Type B pancreatic cell (in vitro differentiated cells): ENCODE measurements around the gene ZNF423. TPM values are rescaled to one million over a fixed set of nuclear protein-coding genes. Genes with fewer than 3 reads are reported as not detected.

Experiments used
- DNase-seq: peaks from one replicate; pipeline ENCODE4 v3.0.0; 2021; ENCODE audit warnings: mixed read lengths; ENCODE audit not compliant: unreplicated experiment; ENCODE audit errors: extremely low spot score
- H3K27ac Mint-ChIP-seq: 2 replicates; pipeline ENCODE4 v1.8.0; 2021; ENCODE audit warnings: mild to moderate bottlenecking, mixed read lengths
- H3K27me3 Mint-ChIP-seq: 2 replicates; pipeline ENCODE4 v1.8.0; 2021; ENCODE audit warnings: mixed read lengths
- H3K36me3 Mint-ChIP-seq: 2 replicates; pipeline ENCODE4 v1.8.0; 2021; ENCODE audit warnings: mixed read lengths
- H3K4me1 Mint-ChIP-seq: one replicate; pipeline ENCODE4 v1.8.0; 2021; ENCODE audit warnings: mixed read lengths; ENCODE audit not compliant: unreplicated experiment
- H3K4me3 Mint-ChIP-seq: 2 replicates; pipeline ENCODE4 v1.8.0; 2021; ENCODE audit warnings: mild to moderate bottlenecking, mixed read lengths
- H3K9me3 Mint-ChIP-seq: 2 replicates; pipeline ENCODE4 v1.8.0; 2021; ENCODE audit warnings: mixed read lengths
- CTCF ChIP-seq: fragments of 200-600 bp; sonication (generic); conservative IDR thresholded peaks from 2 replicates; pipeline ENCODE4 v1.5.0; 2021; ENCODE audit warnings: antibody characterized with exemption, mild to moderate bottlenecking
- total RNA-seq: library from RNA; stranded (reverse); gene quantifications from 2 replicates; pipeline ENCODE4 v1.2.1, GENCODE V29; 2021; ENCODE audit warnings: low replicate concordance

The ZNF423 gene
- total RNA-seq, 1 donor from 2014 or later: 72.6 TPM

GRCh38 chr16:49643429-49644144 is 212.3 kb downstream of the ZNF423 start:
- Mint-ChIP-seq H3K4me3 (no peak overlapping the region), H3K27ac (peak overlapping the region; percentile 59), H3K4me1 (peaks cover 46% of the 10 kb centered on the region), H3K36me3 (peaks cover 16% of the 10 kb centered on the region), H3K9me3 (peaks cover 9% of the 10 kb centered on the region), H3K27me3 (peaks cover 6% of the 10 kb centered on the region)
- DNase-seq: no peak
- no peak for TF ChIP-seq CTCF

DNA sequence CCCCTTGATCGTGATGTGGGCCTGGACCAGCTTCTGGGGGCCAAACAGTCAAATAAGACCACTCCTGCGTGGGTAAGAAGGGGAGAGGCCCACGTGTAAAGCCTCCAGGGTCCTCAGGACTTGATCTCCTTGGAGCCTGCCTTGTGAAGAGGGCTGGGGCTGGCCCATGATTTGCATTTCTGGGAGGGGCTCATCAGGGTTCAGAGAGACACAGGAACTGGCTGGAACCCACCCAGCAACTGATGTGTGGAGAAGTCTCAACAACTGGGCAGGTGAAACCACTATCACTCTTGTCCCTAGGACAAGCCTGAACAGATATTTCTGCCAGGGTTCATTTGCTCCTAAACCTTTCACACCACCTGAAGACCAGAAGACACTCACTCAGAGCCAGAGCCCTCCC is 214.7 kb downstream of the ZNF423 start:
- Mint-ChIP-seq H3K9me3 (peaks cover 4% of the 10 kb centered on the region), H3K4me1 (peaks cover 53% of the 10 kb centered on the region), H3K4me3 (no peak overlapping the region), H3K36me3 (peaks cover 17% of the 10 kb centered on the region), H3K27me3 (peaks cover 6% of the 10 kb centered on the region), H3K27ac (no peak overlapping the region)
- TF ChIP-seq CTCF: no peak
- no peak for DNase-seq

DNA sequence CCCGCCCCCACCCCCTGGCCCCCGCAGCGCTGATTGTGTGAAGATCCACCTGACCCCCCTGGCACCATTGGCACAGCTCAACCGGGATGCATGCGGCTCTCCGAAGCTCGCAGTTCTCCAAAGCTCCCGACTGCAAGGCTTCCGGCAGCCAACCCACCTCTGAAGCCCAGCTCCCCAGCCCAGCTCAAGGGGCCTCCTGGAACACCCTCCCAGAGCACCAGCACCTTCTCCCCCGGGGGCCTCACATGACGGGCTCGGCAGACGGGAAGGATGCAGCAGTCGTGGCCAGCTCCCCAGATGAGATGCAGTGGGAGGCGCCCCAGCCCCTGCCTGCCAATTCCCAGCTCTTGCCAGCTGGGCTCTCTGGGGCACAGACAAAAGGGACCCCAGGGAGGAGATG is 215.3 kb downstream of the ZNF423 start:
- Mint-ChIP-seq H3K4me3 (no peak overlapping the region), H3K9me3 (no peaks in the 10 kb centered on the region), H3K27me3 (peaks cover 6% of the 10 kb centered on the region), H3K4me1 (peaks cover 53% of the 10 kb centered on the region), H3K27ac (no peak overlapping the region), H3K36me3 (peaks cover 12% of the 10 kb centered on the region)
- no peak for TF ChIP-seq CTCF
- DNase-seq: no peak

- Mint-ChIP-seq H3K4me3 (peak overlapping the region; percentile 7), H3K9me3 (no peaks in the 10 kb centered on the region), H3K4me1 (peaks cover 53% of the 10 kb centered on the region), H3K27me3 (peaks cover 6% of the 10 kb centered on the region), H3K27ac (peak overlapping the region; percentile 30), H3K36me3 (peaks cover 15% of the 10 kb centered on the region)
- no peak for TF ChIP-seq CTCF
- DNase-seq: peak; percentile 80
Observed at GRCh38 chr16:49639739-49640431, 216.0 kb downstream of the ZNF423 start.

GRCh38 chr16:49638673-49639610 is 217.0 kb downstream of the ZNF423 start:
- peak overlapping the region; percentile 51 for H3K4me3 Mint-ChIP-seq

More at GRCh38 chr16:49638673-49639610, 217.0 kb downstream of the ZNF423 start:
- no peak for DNase-seq
- H3K36me3 Mint-ChIP-seq: peaks cover 15% of the 10 kb centered on the region
- H3K27me3 Mint-ChIP-seq: peaks cover 6% of the 10 kb centered on the region
- no peak for TF ChIP-seq CTCF
- H3K9me3 Mint-ChIP-seq: no peaks in the 10 kb centered on the region
- H3K4me1 Mint-ChIP-seq: peaks cover 49% of the 10 kb centered on the region
- H3K27ac Mint-ChIP-seq: peak overlapping the region; percentile 30
